ENCODE data around the gene ISOC2. TPM values are rescaled to one million over a fixed set of nuclear protein-coding genes. Genes with fewer than 3 reads are reported as not detected.

ISOC2 gene
- total RNA-seq, 1 experiment from 2014 or later = 72.2 TPM

GRCh38 chr19:55468054-55468393 is 6.6 kb upstream of the ISOC2 start:
- no CpG with 5 or more reads among the region's 4 CpGs for WGBS (ENCODE audit: extremely low coverage, insufficient read length, low lambda C conversion rate)
- no peaks in the 10 kb centered on the region for H3K23me2 ChIP-seq (ENCODE audit: insufficient read length, low read depth, low read length, poor library complexity, severe bottlenecking)
- H4K8ac ChIP-seq (replicated peaks; ENCODE audit: insufficient read length, low read depth, low read length) = no peak overlapping the region
- H2BK20ac ChIP-seq (ENCODE audit: low read depth, low read length, poor library complexity, severe bottlenecking) = no peak overlapping the region
- Mint-ChIP-seq H3K27me3 (ENCODE audit: low read depth) (peaks cover 13% of the 10 kb centered on the region), H3K4me1 (peaks cover 14 to 15% of the 10 kb centered on the region in 2 experiments), H3K27ac (no peak overlapping the region), H3K36me3 (ENCODE audit: insufficient read depth in 1 of 3, low read depth in 3 of 3) (no peaks in the 10 kb centered on the region), H3K4me3 (no peak overlapping the region; a peak in 1 of 5 replicates), H3K9me3 (no peaks in the 10 kb centered on the region; a peak in 1 of 5 replicates)
- H3K4ac ChIP-seq (ENCODE audit: low read depth, low read length) = no peak overlapping the region
- no peak overlapping the region for H2BK120ac ChIP-seq (ENCODE audit: low read depth, low read length, poor library complexity, severe bottlenecking)
- TF ChIP-seq CTCF (conservative IDR thresholded peaks at IDR 0.05) = no peak; the same call in 2 of the 3 replicates
- no peak for DNase-seq
- no peak overlapping the region for H4K5ac ChIP-seq (ENCODE audit: insufficient read length, low read depth, low read length)
- H3K4me1 ChIP-seq (ENCODE audit: insufficient read depth, low read length) = no peaks in the 10 kb centered on the region; the same call in 1 of the 2 replicates
- H3K9me3 ChIP-seq (ENCODE audit: control insufficient read depth, low read depth, low read length) = no peaks in the 10 kb centered on the region
- H4K20me1 ChIP-seq (ENCODE audit: control insufficient read depth, insufficient read depth, insufficient read length) = no peaks in the 10 kb centered on the region
- H3K4me2 ChIP-seq (ENCODE audit: insufficient read depth, insufficient read length, low read length) = no peak overlapping the region
- no peak overlapping the region for H2BK15ac ChIP-seq (ENCODE audit: low read depth, low read length)
- H3T11ph ChIP-seq (ENCODE audit: low read length) = no peak overlapping the region
- no peak overlapping the region for H3K27ac ChIP-seq (ENCODE audit: insufficient read length, low read depth, low read length)
- H3K23ac ChIP-seq (ENCODE audit: insufficient read length, low read depth, low read length) = no peak overlapping the region
- H2AFZ ChIP-seq (ENCODE audit: low read length) = no peak overlapping the region
- H3K18ac ChIP-seq (ENCODE audit: insufficient read length, low read depth, low read length) = no peak overlapping the region
- no peak overlapping the region for H3K14ac ChIP-seq (ENCODE audit: insufficient read depth, low read length)
- no peak overlapping the region for H2AK5ac ChIP-seq (ENCODE audit: insufficient read length, low read length)
- no peak overlapping the region for H3K9ac ChIP-seq (ENCODE audit: extremely low read depth, insufficient read length, low read length)
- no peak overlapping the region for H4K91ac ChIP-seq (ENCODE audit: insufficient read length, low read depth, low read length)
- H3K79me1 ChIP-seq (ENCODE audit: insufficient read depth, low read depth, low read length, poor library complexity, severe bottlenecking) = no peaks in the 10 kb centered on the region
- no peak overlapping the region for H2BK12ac ChIP-seq (ENCODE audit: insufficient read length, low read depth, low read length)
- no peaks in the 10 kb centered on the region for H3K27me3 ChIP-seq (ENCODE audit: insufficient read depth, low read length)
- H3K56ac ChIP-seq (ENCODE audit: insufficient read length, low read depth, low read length) = no peak overlapping the region
- no peak overlapping the region for H2BK5ac ChIP-seq (ENCODE audit: insufficient read length, low read length)
- no peaks in the 10 kb centered on the region for H3K79me2 ChIP-seq (ENCODE audit: insufficient read depth, low read length)

Data from H9 (cell line).